DMS79 treated with DMSO at 0.1 percent for 48 hours (cell line): ENCODE data around the gene OXCT1.
"Not testable (repeated sequence)": the region's sequence is repeated elsewhere in the genome, so short reads cannot be mapped to it uniquely, and the experiment has no call there.

Experiments
- DNase-seq: peaks from one replicate; lab custom pipeline; 2025; lab: John Stamatoyannopoulos, UW

OXCT1 gene

DNA sequence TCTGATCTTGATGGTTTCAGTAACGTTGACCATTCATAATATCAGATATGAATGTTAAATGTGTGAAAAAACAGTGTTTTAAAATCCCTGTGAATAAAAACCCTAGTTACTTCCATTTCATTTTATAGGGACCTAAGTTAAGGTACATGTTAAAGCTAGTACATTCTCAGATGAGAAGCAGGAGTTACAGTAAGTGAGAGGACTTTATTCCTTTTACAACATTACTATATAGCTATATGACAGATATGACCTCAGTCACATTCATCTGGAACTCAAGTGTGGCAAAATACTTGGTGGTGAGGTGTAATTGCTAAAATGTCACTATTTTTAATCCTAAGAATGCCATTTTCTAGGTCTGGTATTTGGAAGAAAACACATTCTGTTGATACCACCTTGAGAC lies 96.4 kb downstream of the OXCT1 start:
- no peak for DNase-seq

DNA sequence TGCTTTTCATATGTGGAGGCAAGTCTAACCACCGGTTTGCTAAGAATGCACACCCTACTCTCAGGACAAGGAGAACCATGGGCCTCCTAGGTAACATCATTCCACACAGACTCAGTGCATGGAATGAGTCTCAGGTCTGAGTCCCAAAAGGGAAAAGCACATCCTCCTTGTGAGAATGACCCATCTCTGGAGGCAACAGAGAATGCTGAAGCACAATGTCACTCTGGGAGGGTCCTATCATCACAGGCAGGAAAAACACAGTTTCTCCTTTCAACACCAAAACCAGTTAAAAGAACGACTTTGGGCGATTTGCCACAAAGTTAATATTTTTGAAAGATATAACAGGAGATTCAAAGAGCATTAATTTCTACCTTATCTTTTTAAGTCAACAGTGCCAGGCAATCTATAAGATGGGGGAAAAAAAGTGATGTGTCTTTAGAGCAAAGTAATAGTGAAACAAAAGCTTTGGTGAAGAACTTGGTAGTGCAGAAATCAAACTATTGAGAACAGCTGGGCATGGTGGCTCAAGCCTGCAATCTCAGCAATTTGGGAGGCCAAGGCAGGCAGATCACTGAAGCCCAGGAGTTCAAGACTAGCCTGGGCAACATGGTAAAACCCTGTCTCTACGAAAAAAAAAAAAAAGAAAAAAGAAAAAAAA lies 97.3 kb downstream of the OXCT1 start:
- DNase-seq, result no peak

DNA sequence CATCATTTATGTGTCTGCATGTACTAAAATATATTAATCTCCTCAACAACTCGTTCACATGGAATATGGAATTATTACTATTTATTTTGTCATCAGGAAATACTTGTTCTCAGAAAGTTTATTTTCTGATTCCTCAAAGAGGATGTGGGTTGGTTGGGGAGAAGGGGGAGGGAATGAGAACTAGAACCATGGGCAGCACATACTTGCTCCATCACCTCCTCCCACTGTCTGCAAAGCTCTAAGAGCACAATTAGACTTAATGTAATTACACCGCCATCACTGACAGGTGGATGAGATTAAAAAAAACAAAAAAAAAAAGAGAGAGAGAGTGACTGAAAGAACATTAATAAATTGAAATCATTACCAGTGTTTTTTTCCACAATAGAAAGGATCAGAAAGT lies 98.2 kb downstream of the OXCT1 start:
- peak; percentile 38 for DNase-seq

DNA sequence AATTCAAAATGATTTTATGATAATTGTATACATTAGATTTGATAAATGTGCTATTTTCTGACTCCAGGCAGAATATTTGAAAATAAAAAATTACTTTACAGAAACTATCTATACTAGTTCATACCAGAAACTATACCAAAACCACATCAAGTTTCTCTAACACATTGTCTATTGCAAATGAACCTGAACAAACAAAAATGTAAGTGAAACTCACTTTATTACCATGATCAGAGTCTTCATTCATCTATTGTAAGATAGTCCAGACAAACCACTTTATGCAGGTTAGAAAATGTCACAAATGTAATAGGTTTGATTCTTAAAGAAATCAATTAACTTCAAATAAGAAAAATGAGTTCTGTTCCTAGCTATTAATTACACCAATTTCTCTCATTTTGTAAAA lies 99.4 kb downstream of the OXCT1 start:
- DNase-seq, result no peak

DNA sequence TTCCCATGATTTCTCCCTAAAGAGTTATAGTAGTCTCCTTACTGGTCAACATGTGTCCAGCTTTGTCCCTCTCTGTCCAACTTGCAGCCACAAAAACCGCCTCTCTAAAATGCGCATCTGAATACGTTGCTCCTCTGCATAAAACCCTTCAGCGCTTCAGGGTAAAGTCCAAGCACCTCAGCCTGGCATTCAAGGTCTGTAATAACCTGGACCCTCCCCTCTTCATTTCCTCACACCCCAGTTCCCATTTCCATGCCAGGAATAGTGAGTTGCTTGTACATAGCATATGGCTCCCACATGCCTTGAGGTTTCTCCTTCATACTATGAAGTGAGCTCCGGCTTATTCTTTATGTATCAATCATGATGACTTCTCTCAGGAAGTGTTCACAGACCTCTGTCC lies 101.5 kb downstream of the OXCT1 start:
- DNase-seq, result no peak

DNA sequence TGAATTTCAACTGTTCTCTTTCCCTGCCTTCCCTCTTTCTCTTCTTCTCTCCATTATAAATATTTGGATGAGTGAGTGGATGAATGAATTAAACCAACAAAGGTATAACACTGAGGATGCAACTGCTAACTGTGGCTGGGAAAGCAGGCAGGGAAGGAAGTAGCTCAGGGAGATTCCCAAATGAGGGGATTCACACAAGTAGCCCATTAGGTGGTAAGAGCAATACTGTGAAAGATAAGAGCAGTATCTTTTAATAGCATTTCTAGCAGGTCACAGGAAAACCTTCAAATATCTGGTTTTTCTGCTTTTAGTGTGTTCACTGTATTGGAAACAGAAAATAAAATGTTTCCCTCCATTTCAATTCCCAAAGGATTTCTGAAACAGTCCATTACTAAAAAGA lies 105.6 kb downstream of the OXCT1 start:
- no peak for DNase-seq

DNA sequence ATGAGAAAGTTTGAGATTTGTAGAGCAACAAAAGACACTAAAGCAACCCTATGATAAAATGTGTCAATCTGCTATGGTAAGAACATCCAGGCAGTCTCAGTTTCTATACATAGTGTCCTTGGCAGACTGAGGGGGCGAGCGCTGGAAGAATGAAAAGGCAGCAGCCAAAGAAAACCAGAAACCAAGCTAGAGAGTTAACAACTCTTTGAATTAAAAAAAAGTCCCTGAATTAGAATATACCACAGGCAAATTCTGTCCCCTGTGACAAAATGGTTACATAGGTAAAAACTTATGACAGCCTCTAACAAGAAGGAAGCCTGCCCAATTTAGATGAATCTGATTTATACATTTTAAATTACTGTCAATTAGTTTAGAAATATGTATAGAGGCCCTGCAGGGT lies 106.7 kb downstream of the OXCT1 start:
- DNase-seq, result no peak

DNA sequence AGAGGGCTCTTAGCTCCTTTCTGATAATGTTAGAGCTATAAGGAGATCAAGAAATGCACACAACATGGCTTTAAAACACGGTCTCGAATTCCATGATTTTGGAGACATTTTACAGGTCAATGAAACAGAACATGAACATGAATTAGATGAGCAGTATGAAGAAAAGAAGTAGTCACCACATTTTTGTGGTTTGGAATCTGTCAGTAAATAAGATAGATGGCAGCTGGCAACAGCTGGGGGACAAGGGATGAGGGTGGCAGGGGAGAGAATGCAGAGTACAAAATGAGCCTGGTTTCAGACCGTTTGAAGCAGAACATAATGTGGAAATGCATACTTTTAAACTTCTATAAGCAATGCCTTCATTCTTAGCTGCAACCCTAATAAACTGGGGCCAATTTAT lies 107.1 kb downstream of the OXCT1 start:
- no peak for DNase-seq

DNA sequence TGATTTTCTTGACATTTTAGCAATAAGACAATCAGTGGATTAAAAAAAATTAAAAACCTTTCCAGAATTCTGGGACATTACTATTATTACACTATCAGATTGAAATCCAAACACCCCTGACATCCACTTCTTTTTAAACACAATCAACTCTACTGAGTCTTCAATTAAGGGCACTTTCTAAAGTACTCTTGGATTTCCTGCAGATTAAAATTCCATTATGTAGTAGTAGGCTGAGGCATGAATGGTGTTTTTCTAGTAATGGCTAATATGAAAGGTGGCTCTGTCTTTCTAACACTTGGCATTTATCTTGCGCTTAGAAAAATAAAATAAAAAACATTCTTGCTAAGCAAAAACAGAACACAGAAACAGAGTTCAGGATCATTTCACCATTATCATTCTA lies 107.8 kb downstream of the OXCT1 start:
- DNase-seq, result no peak

DNA sequence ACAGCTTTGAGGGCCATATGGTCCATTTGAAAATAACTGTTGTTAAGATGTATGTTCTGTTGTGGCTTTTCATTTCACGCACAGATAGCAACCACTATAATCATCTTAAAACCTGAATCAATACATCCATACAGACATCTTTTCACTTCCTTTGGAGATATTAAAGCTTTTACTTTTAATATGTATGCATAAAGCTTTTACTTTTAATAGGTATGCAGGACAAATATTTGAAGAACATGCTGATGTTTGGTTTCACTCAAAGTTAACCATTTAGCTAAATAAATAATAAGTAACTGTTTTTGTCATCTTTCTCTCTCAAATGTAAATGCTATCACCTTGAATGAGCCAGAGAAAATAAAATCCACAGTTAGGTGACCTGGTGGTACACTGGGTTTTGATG lies 108.6 kb downstream of the OXCT1 start:
- no peak for DNase-seq

DNA sequence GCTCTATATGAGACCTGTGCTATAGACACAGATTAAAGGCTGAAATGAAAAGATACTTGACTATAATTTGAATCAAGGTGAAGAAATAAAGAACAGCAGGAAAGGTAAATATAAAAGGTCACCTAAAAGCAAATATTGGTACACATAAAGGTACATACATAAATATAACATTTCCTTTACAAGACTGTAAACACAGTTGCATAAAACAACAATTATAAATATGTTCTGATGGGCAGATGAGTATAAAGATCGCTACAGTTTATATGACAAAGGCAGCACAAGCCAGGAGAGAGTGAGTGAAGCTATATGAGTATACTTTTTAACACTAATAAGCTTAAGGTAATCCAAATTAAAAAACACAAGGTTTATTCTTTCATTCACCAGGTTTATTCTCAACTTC lies 114.5 kb downstream of the OXCT1 start:
- DNase-seq, result no peak

DNA sequence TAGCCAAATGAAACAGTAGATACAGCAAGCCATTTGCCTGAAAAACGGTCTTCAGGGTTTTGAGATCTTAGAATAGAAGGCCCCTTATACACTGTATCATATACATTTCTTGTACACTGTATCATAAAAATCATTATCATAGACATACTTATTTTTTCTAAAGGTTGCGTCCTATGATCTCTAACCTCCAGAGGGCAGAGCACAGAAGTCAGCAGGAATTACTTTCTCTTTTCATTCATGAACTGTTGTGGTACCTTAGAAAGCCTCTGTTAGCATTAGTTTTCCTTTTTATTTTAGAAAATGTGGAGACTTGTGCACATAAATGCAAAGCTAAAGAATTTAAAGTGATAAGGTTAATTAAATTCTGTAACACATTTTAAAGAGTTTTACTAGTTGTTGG lies 115.4 kb downstream of the OXCT1 start:
- DNase-seq, result no peak

DNA sequence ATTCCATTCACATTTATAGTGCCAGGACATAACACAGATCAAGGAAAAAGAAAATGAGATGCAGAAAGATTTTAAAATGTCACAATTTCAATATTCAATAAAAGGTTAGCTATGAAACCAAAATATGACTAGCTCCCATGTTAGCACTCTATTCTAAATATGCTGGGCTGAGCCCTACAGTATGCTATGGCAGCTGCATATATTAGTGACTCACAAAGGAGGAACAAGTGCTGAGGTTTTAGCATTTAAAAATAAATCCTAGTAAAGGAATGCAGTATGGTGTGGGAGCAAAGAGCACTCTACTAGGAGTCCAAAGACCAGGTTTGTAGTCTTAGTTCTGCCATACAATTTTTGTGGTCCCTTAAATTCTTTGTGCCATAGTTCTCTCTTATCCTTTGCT lies 118.4 kb downstream of the OXCT1 start:
- no peak for DNase-seq

DNA sequence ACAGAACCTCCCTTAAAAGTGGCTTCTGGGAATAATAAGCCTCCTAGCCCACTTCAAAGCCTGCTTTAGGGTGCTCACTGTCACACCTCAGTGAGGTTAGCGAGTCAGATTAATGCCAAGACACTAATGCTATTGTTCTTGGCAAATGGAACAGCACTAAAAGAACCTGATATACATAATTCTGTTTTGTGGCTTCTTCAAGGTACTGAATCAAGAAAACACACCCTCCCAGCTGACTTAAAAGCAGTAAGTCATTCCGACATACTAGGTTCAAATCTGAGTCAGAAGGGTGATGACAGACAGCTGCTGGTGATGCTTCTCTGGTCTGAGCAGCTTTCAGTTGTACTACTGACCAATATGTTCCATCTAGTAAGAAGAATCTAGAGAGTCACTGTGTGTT lies 121.6 kb downstream of the OXCT1 start:
- no peak for DNase-seq

DNA sequence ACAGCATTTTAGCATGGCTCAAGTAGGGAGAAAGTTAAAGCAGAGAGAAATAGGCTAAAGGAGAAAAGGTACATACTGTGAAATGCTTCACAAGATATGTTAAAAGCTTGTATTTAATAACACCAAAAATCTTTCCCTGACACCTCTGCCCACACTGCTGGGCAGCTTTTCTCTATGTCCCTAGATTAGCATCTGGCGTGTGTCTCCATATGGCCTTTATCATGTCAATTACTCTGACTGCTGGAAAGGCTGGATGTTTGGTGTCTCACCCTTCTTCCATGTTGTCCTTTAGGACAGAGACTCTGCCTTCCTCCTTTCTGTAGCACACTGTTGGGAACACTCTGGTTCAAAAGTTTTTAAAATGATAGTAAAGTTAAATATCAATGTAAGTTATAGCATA lies 122.5 kb downstream of the OXCT1 start:
- DNase-seq, result no peak

DNA sequence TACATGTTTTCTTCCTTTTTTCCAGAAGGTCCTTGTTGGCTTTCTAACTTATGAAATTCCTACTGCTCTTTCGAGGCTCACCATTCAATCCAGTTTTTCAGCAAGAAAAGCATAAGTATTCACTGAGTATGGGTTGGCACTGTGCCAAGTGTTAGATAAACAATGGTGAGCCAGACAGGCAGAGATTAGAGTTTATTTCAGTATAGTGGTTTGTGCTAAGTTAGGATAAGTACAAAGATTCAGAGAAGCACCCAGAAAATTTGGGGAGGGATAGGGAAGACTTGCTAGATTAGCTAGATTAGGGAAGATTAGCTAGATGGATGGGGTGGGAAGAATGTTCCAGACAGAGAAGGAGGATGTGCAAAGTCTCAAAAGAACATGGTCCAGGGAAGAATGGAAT lies 122.9 kb downstream of the OXCT1 start:
- peak; percentile 12 for DNase-seq

DNA sequence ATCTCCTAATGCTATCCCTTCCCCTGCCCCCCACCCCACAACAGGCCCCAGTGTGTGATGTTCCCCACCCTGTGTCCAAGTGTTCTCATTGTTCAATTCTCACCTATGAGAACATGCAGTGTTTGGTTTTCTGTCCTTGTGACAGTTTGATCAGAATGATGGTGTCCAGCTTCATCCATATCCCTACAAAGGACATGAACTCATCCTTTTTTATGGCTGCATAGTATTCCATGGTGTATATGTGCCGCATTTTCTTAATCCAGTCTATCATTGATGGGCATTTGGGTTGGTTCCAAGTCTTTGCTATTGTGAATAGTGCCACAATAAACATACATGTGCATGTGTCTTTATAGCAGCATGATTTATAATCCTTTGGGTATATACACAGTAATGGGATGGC lies 127.6 kb downstream of the OXCT1 start:
- not testable (repeated sequence) for DNase-seq

DNA sequence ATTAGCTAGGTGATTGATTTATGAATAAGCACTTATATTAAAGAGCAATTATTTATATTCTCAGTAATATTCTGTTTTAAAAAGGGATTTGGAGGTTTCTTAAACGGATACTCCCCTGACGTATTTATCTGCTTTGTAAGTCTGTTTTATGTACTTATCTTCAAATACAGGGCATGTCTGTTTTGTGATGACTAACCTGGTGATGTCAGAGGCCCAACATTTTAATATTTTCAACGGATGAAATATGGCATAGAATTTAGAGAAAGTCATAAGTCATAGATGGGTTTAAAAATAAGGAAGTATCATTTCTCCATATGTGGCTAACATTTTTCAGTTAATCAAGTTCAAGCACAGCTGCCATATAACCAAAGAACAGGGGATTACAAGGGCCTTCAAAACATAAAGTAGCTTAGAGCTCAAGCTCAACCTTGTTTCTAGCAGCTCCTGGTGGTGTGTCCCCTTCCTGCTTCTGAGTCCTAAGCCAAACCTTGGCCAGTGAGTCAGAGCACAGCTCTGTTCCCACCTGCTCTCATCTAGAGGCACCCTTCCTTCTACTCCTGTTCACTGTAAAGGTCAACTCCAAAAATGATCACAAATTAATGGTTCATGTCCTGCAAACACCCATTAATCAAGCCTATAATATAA lies 131.4 kb downstream of the OXCT1 start:
- DNase-seq, result no peak

DNA sequence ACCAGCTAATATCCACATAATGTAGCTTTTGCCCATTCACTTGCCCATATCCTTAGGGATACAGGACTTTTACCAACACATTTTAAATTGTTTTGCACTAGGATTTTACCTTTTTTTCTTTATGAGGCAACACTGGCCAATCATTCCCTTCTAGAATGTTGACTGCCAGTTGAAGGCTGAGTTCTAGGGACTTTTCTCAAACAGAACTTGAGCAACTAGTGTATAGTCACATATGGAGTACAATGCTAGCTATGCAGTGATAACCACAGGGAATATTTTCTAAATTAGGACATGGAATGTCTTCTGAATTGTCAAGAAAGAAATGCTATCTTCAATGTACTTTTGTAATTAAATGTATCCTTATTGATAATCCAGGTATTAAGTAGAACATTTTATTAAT lies 133.6 kb downstream of the OXCT1 start:
- no peak for DNase-seq

DNA sequence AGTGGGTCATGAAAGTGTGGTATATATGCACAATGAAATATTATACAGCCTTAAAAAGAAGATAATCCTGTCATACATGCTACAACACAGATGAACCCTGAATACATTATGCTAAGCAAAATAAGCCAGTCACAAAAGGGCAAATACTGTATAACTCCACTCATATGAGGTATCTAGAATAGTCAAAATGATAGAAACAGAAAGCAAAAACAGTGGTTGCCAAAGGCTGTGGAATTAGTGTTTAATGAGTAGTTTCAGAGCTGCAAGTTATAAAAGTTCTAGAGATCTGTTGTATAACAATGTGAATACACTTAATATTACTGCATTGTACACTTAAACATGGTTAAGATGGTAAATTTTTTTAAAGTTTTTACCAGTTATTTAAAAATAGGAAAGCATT lies 135.0 kb downstream of the OXCT1 start:
- DNase-seq, result no peak

DNA sequence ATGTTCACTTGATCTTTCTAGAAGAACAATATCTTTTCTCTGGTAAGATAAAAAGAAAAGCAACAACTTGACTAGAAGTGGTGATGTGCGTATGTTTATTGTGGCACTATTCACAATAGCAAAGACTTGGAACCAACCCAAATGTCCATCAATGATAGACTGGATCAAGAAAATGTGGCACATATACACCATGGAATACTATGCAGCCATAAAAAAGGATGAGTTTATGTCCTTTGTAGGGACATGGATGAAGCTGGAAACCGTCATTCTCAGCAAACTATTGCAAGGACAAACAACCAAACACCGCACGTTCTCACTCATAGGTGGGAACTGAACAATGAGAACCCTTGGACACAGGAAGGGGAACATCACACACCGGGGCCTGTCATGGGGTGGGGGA lies 140.8 kb downstream of the OXCT1 start:
- DNase-seq, result not testable (repeated sequence)

DNA sequence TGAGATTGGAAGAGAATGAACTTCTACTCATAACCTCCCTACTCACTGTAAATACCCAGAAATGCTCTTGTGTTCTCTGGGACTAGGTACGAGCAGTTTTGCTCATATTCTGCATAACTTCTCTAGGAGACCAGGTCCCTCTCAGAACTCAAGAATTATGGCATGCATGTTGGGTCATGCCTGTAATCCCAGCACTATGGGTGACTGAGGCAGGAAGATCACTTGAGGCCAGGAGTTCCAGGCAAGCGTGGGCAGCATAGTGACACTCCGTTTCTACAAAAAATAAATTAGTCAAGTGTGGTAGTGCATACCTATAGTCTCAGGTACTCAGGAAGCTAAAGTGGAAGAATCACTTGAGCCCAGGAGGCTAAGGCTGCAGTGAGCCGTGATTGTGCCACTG lies 141.9 kb downstream of the OXCT1 start:
- no peak for DNase-seq

DNA sequence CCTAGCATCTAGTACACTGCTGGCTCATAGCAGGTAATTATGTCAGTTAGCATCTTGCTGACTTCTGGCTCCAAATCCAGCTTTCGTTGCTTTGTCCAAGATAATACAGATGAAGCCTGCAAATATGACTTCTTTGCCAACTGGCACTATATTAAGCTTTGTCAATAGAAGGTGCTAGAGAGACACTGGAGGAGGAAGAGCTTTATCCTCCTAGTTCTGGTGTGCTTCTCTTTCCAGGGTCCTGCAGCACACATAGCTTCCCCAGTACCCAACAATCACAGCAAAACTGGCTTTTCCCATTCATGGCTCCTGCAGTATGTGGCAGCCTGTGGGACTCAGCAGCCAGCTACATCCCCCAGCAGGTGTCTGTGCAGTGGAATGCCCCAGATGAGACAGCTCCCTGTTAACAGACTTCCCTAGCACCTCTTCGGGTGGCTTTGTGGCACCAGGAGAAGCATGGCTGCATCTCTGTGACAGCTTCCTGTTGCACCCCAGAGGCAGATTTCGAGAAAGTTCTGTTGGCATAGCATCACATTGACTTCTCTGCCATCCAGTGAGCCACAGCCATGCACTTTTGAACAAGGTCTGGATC lies 147.8 kb downstream of the OXCT1 start:
- DNase-seq, result no peak

DNA sequence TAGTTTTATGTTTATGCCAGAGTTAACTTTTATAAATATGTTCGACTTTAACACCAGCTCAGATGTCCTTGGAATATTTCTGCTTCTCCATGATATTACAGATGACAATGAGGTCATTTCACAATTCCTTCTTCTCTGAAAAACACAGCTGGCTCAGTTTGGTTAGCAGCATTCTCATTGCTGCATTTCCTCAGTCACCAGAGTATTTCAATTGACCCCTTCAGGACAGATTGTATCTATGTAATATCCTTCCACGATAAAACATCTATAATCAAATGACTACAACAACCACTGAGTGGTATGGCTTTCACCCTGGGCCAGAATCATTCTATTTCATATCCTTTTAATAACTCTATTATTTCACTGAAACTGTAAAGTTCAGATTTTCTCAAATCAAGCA lies 148.7 kb downstream of the OXCT1 start:
- no peak for DNase-seq
